Upper lobe of left lung (tissue), 6 donors: ENCODE results near the gene MPRIP. TPM values are rescaled to one million over a fixed set of nuclear protein-coding genes. Genes with fewer than 3 reads are reported as not detected.

Experiments
- ATAC-seq, 2 donors: fragments of 200-7000 bp; cut with Tn5 transposase; one replicate each; pipeline ENCODE4 v1.9.1; 2022; ENCODE audit warnings: mild to moderate bottlenecking in 2 of 2, moderate library complexity in 2 of 2; ENCODE audit not compliant: low FRiP score in 2 of 2
- DNase-seq, 2 donors: peaks; one replicate each; pipeline ENCODE4 v3.0.0-alpha.2; 2019 to 2020
- H3K27ac ChIP-seq, 4 donors: fragments of 200-600 bp; sonication (generic); one replicate each; pipeline ENCODE4 v1.5.1; 2016 to 2019
- H3K27me3 ChIP-seq, 4 donors: fragments of 200-600 bp; sonication (generic); one replicate each; pipeline ENCODE4 v1.5.1; 2017 to 2019
- H3K36me3 ChIP-seq, 4 donors: fragments of 200-600 bp; sonication (generic); one replicate each; pipeline ENCODE4 v1.5.1; 2016 to 2019
- H3K4me1 ChIP-seq, 4 donors: fragments of 200-600 bp; sonication (generic); one replicate each; pipeline ENCODE4 v1.5.1; 2018 to 2019
- H3K4me3 ChIP-seq, 4 donors: fragments of 200-600 bp; sonication (generic); one replicate each; pipeline ENCODE4 v1.5.1; 2017 to 2019; ENCODE audit warnings: mild to moderate bottlenecking in 2 of 4, moderate library complexity in 1 of 4
- H3K9me3 ChIP-seq, 4 donors: fragments of 200-600 bp; sonication (generic); one replicate each; pipeline ENCODE4 v1.5.1; 2018 to 2019
- EP300 ChIP-seq, 4 donors: sonication (generic); formaldehyde crosslinking; IDR thresholded peaks; one replicate each; pipeline ENCODE4 v1.5.1; 2017; ENCODE audit warnings: antibody characterized with exemption in 4 of 4, control low read depth in 2 of 4
- POLR2A ChIP-seq, 4 donors: fragments of 450-650 bp; IDR thresholded peaks; one replicate each; pipeline ENCODE4 v1.5.1; 2016 to 2017; ENCODE audit warnings: antibody characterized with exemption in 4 of 4, mild to moderate bottlenecking in 2 of 4
- POLR2AphosphoS5 ChIP-seq, 2 donors: sonication (generic); formaldehyde crosslinking; IDR thresholded peaks; one replicate each; pipeline ENCODE4 v1.5.1; 2017; ENCODE audit warnings: antibody characterized with exemption in 2 of 2
- WGBS, 2 donors: methylation state at CpG; one replicate each; pipeline ENCODE4 v1.1.5; 2017 to 2018; 5-methylcytosine and 5-hydroxymethylcytosine counted together
- total RNA-seq, 6 donors: library from RNA; depleted of rRNA in 4 of 6; stranded (reverse); fragments of >200 nt in 4 of 6; gene quantifications; one replicate each; pipeline versions ENCODE4 v1.1.0 to v1.2.1, GENCODE V29; 2016 to 2021
- TF ChIP-seq, protein P1 (sequence below), 6 experiments: fragments of 450-650 bp in 4 of 6; fragments of 200-600 bp in 2 of 6; sonication (generic) in 2 of 6; IDR thresholded peaks; one replicate each; pipeline ENCODE4 v1.5.1; 2016 to 2019; ENCODE audit warnings: antibody characterized with exemption in 6 of 6
- donor health status: DM: no; HTN: no; CAD: no; lungs with moderate emphysema.
- donor health status: DM: no; HTN: yes; CAD: no; lungs with severe emphysema.

The MPRIP gene
- total RNA-seq, 6 donors from 2014 or later: 201 to 380 (median 285) TPM

GRCh38 chr17:17097763-17098345 lies 55.6 kb downstream of the MPRIP start:
- Histone ChIP-seq H3K9me3 (no peaks in the 10 kb centered on the region), H3K27ac (peak overlapping the region; percentile 5 to 73 (median 60)), H3K4me3 (no peak overlapping the region), H3K36me3 (peaks cover 0 to 16% (median 3%) of the 10 kb centered on the region in 4 donors), H3K27me3 (no peaks in the 10 kb centered on the region), H3K4me1 (peaks cover 46 to 67% (median 56%) of the 10 kb centered on the region in 4 donors)
- 82 to 90% methylated on average over 7 of the region's 7 CpGs for WGBS, 2 donors
- DNase-seq (no peak), ATAC-seq (no peak)
- TF ChIP-seq POLR2AphosphoS5 (IDR thresholded peaks at IDR 0.05) (no peak), POLR2A (IDR thresholded peaks at IDR 0.05) (no peak), EP300 (IDR thresholded peaks at IDR 0.05) (no peak)
- TF ChIP-seq, protein P1, sequence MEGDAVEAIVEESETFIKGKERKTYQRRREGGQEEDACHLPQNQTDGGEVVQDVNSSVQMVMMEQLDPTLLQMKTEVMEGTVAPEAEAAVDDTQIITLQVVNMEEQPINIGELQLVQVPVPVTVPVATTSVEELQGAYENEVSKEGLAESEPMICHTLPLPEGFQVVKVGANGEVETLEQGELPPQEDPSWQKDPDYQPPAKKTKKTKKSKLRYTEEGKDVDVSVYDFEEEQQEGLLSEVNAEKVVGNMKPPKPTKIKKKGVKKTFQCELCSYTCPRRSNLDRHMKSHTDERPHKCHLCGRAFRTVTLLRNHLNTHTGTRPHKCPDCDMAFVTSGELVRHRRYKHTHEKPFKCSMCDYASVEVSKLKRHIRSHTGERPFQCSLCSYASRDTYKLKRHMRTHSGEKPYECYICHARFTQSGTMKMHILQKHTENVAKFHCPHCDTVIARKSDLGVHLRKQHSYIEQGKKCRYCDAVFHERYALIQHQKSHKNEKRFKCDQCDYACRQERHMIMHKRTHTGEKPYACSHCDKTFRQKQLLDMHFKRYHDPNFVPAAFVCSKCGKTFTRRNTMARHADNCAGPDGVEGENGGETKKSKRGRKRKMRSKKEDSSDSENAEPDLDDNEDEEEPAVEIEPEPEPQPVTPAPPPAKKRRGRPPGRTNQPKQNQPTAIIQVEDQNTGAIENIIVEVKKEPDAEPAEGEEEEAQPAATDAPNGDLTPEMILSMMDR (IDR thresholded peaks at IDR 0.05): no peak

- no peaks in the 10 kb centered on the region for H3K9me3 ChIP-seq
- H3K4me1 ChIP-seq: peaks cover 38 to 61% (median 50%) of the 10 kb centered on the region in 4 donors
- TF ChIP-seq, protein P1 (IDR thresholded peaks at IDR 0.05): no peak
- no peak for TF ChIP-seq POLR2A (IDR thresholded peaks at IDR 0.05)
- no peak for TF ChIP-seq EP300 (IDR thresholded peaks at IDR 0.05)
- no peak for TF ChIP-seq POLR2AphosphoS5 (IDR thresholded peaks at IDR 0.05)
- no peak overlapping the region for H3K4me3 ChIP-seq
- no peak for DNase-seq
- WGBS, 2 donors: 68 to 75% methylated on average over 9 of the region's 9 CpGs
- H3K36me3 ChIP-seq: peaks cover 0 to 17% (median 3%) of the 10 kb centered on the region in 4 donors
- ATAC-seq: peak in 1 of 2 donors; percentile 57
- peak overlapping the region; percentile 5 to 73 (median 60) for H3K27ac ChIP-seq
- no peaks in the 10 kb centered on the region for H3K27me3 ChIP-seq
Measured at GRCh38 chr17:17098551-17099179, 56.4 kb downstream of the MPRIP start.

DNA sequence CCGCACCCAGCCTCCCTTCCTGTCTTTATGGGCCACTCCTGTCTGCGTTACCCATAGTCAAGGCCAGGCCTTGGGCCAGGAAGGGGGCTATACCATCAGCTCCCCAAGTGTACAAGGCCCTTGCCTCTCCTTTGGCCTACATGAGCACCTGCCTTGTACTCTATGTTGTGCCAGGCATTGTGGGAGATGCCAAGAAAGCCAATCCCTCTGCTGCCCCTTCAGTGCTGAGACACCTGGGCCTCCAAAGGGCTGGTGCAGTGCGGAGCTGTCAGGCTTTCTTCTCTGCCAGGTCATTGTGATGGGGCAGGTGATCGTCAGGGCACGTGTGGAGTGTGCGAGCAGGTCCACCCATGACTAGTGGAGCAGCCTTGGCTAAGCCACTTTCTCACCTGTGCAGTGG lies 59.9 kb downstream of the MPRIP start:
- DNase-seq: no peak
- Histone ChIP-seq H3K9me3 (no peaks in the 10 kb centered on the region), H3K27me3 (no peaks in the 10 kb centered on the region), H3K4me1 (peaks cover 33 to 60% (median 53%) of the 10 kb centered on the region in 4 donors), H3K36me3 (peaks cover 0 to 16% (median 2%) of the 10 kb centered on the region in 4 donors), H3K4me3 (no peak overlapping the region), H3K27ac (peak overlapping the region in 1 of 4 donors; percentile 2)
- ATAC-seq: no peak
- TF ChIP-seq, protein P1 (IDR thresholded peaks at IDR 0.05): no peak
- TF ChIP-seq POLR2AphosphoS5 (IDR thresholded peaks at IDR 0.05) (no peak), POLR2A (IDR thresholded peaks at IDR 0.05) (no peak), EP300 (IDR thresholded peaks at IDR 0.05) (no peak)
- WGBS, 2 donors: 100% methylated on average over 2 to 6 of the region's 6 CpGs

- ATAC-seq (no peak), DNase-seq (no peak)
- Histone ChIP-seq H3K4me3 (no peak overlapping the region), H3K27me3 (no peaks in the 10 kb centered on the region), H3K4me1 (peaks cover 35 to 61% (median 54%) of the 10 kb centered on the region in 4 donors), H3K27ac (peak overlapping the region in 1 of 4 donors; percentile 32), H3K36me3 (peaks cover 0 to 11% (median 0%) of the 10 kb centered on the region in 4 donors), H3K9me3 (no peaks in the 10 kb centered on the region)
- WGBS, 2 donors: 87 to 89% methylated on average over 6 of the region's 6 CpGs
- TF ChIP-seq, protein P1 (IDR thresholded peaks at IDR 0.05): no peak
- no peak for TF ChIP-seq POLR2A (IDR thresholded peaks at IDR 0.05)
- TF ChIP-seq EP300 (IDR thresholded peaks at IDR 0.05): no peak
- no peak for TF ChIP-seq POLR2AphosphoS5 (IDR thresholded peaks at IDR 0.05)
Measured at GRCh38 chr17:17103160-17103559, 60.9 kb downstream of the MPRIP start.
